ENCODE data around the gene VPS26B. TPM values are rescaled to one million over a fixed set of nuclear protein-coding genes. Genes with fewer than 3 reads are reported as not detected.

The VPS26B gene
- total RNA-seq, 1 donor from 2014 or later = 37.2 TPM

DNA sequence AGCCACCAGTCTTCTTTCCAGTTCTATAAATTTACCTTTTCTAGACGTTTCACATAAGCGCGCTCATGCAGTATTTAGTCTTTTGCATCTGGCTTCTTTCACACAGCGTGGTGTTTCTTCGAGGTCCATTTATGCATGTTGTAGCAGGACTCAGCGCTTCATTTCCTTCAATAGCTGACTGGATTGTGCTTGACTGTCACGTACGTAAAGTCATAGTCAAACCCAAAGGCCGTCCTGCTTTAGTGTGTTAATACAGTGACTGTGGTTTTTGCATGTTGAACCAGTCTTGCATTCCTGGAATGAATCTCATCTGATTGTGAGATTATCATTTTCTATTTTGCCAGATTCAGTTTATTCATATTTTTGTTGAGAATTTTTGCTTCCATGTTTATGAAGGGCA lies 70.2 kb downstream of the VPS26B start:
- intact Hi-C loops (cut with DNase I) = no loop called here
- ATAC-seq (no peak), DNase-seq (no peak)
- H3K4me1 ChIP-seq = no peaks in the 10 kb centered on the region
- no peak overlapping the region for H3K27ac ChIP-seq
- no peaks in the 10 kb centered on the region for H3K27me3 ChIP-seq
- TF ChIP-seq, protein P1, sequence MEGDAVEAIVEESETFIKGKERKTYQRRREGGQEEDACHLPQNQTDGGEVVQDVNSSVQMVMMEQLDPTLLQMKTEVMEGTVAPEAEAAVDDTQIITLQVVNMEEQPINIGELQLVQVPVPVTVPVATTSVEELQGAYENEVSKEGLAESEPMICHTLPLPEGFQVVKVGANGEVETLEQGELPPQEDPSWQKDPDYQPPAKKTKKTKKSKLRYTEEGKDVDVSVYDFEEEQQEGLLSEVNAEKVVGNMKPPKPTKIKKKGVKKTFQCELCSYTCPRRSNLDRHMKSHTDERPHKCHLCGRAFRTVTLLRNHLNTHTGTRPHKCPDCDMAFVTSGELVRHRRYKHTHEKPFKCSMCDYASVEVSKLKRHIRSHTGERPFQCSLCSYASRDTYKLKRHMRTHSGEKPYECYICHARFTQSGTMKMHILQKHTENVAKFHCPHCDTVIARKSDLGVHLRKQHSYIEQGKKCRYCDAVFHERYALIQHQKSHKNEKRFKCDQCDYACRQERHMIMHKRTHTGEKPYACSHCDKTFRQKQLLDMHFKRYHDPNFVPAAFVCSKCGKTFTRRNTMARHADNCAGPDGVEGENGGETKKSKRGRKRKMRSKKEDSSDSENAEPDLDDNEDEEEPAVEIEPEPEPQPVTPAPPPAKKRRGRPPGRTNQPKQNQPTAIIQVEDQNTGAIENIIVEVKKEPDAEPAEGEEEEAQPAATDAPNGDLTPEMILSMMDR (IDR thresholded peaks at IDR 0.05) = no peak
- no peaks in the 10 kb centered on the region for H3K36me3 ChIP-seq
- H3K9me3 ChIP-seq = no peaks in the 10 kb centered on the region
- no peak overlapping the region for H3K4me3 ChIP-seq

Other genes with a start within 250 kb of the VPS26B start
- 26.9 TPM for gene JAM3, start 155.6 kb upstream of the VPS26B start, total RNA-seq
- gene NCAPD3, start 704 bp upstream of the VPS26B start, total RNA-seq = 17.3 TPM
- 33.8 TPM for gene THYN1, start 28.7 kb downstream of the VPS26B start, total RNA-seq
- gene ACAD8, start 28.9 kb downstream of the VPS26B start, total RNA-seq = 44.8 TPM
- 0.43 TPM for gene GLB1L3, start 51.7 kb downstream of the VPS26B start, total RNA-seq
- gene GLB1L2, start 107.3 kb downstream of the VPS26B start, total RNA-seq = 4.9 TPM
- 1.2 TPM for gene B3GAT1, start 187.6 kb downstream of the VPS26B start, total RNA-seq